Measurements from ENCODE around the gene PIP5K1A.
"Not testable (repeated sequence)": the region's sequence is repeated elsewhere in the genome, so short reads cannot be mapped to it uniquely, and the experiment has no call there.

PIP5K1A gene

DNA sequence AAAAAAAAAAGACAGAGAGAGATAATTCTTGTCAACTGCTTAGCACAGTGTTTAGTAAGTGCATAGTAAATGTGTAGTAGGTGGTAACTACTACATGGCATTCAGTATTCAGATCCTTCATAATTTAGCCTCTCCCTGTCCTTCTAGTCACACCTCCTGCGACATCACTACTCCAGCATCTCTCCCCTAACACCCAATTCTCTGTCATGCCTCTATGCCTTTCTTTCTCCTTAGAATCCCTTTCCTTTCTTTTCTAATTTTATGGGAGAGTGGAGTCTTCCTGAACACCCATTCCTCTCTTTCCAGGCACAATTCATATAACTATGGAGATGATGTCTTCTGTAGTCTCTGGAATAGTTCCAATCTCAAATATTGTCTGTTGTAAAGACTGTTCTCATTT lies 4.5 kb upstream of the PIP5K1A start:
- peak; percentile 3 for DNase-seq

DNA sequence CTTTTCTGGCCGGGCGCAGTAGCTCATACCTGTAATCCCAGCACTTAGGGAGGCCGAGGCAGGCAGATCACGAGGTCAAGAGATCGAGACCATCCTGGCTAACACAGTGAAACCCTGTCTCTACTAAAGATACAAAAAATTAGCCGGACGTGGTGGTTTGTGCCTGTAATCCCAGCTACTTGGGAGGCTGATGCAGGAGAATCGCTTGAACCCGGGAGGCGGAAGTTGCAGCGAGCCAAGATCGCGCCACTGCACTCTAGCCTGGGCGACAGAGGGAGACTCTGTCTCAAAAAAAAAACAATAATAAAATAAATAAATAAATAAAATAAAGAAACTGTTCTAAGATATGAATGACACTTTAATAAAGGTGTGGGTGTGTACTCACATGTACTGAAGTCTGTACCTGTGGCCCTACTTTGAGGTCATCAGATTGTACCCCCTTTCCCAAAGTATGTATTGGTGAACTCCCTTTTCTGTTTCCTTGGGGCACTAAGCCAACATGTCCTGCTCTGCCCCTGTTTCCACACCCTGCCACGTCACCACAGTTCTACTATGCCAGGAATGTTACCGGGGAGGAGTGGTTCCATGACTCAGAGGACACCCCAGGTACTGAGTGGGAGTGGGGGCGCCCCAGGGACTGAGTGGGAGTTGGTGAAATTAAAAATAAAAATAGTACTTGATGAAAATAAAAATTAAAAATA lies 3.3 kb upstream of the PIP5K1A start:
- peak; percentile 98 for DNase-seq

DNA sequence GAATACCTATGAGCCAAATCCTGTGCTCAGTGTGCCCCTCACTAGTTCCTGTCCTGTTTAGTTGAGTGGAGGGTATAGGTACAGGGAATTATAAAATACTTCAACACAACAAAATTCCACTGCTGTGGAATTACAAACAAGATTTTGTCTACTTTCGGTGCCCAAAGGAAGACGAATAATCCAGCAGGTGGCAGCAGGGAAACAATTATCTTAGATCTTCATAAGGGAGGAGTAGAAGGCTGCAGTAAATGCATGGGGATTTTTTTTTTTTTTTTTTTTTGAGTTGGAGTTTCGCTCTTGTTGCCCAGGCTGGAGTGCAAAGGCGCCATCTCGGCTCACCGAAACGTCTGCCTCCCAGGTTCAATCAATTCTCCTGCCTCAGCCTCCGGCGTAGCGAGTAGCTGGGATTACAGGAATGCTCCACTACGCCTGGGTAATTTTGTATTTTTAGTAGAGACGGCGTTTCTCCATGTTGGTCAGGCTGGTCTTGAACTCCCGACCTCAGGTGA lies 2.0 kb upstream of the PIP5K1A start:
- peak; percentile 82 for DNase-seq

DNA sequence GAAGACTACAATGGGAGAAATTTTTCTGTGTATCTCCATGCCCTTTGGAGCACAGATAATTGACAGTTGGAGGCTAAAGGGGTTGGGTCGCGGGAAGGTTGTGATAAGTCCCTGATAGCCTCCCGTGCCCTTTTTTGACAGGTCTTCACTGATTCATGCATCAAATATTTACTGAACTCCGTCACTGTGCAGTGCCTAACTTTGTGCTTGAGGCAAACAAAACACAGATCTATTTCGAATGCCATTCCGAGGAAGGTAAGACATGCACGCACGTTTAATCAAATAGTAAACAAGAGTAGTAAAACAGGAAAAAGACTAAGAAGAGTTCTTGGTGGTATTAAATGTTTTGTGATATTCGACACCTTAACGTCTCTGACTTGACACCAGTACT lies 494 bp upstream of the PIP5K1A start:
- DNase-seq = no peak

DNA sequence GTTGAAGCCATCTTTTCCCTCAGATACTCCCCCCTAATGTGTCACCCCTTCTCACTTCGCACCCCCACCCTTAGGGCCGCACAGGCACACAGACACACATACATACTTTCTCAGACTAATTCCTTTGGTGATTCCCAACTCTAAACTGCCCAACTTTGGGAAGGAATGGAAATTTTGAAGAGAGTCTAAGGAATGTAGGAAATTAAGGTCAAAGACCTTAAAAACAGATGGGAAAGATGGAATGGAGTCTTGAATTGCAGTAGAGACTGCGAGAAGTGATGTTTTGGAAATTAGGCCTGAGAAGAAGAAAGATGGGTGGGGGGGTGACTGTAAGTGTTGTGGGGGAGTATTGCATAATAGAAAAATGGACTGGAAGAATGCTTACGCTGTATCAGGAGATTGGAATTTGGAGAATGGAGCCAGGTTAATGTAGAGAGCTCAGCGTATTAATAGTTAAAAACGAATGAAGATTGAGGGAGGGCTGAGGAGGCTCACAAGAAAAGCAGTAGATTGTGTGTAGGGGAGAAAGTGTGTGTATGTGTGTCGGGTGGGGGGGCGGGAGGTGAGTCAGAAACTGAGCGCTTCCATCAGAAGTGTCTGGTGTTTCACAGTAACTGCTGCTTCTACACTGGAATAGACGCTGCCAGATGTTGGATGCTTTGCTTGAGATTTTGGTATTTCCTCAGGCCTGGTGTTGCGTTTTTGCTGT lies 1.7 kb downstream of the PIP5K1A start:
- peak; percentile 88 for DNase-seq

DNA sequence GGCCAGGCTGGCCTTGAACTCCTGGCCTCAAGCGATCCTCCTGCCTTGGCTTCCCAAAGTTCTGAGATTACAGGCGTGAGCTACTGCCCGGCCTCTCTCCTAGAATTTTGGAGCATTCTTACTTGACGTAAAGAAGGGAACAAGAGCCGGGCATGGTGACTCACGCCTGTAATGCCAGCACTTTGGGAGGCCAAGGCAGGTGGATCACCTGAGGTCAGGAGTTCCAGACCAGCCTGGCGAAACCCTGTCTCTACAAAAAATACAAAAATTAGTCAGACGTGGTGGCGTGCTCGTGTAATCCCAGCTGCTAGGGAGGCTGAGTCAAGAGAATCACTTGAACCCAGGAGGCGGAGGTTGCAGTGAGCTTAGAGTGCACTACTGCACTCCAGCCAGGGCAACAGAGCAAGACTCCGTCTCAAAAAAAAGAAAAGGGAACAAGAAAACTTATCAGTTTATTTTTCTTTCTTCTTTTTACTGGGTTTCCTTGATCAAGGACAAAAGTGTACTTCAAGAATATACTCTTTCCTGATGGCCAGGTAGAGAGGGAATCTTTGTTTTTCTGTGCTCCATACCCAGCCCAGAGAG lies 7.1 kb downstream of the PIP5K1A start:
- not testable (repeated sequence) for DNase-seq

DNA sequence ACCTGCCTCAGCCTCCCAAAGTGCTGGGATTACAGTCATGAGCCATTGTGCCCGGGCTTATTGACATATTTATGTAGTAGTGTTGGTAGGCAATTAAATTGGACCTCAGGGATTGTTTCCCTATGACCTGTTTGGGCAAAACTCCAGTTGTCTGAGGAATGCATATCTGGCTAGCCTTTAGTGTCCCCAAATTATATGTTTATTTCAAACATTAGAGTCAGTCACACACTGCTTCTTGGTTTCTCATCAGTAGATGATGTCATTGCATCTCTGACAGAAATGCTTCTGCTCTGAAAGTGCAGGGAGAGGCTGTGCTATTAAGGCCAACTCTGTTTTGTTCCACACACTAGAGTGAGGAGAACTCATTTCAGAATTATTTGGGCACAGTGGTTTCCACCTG lies 12.5 kb downstream of the PIP5K1A start:
- DNase-seq = peak; percentile 21

DNA sequence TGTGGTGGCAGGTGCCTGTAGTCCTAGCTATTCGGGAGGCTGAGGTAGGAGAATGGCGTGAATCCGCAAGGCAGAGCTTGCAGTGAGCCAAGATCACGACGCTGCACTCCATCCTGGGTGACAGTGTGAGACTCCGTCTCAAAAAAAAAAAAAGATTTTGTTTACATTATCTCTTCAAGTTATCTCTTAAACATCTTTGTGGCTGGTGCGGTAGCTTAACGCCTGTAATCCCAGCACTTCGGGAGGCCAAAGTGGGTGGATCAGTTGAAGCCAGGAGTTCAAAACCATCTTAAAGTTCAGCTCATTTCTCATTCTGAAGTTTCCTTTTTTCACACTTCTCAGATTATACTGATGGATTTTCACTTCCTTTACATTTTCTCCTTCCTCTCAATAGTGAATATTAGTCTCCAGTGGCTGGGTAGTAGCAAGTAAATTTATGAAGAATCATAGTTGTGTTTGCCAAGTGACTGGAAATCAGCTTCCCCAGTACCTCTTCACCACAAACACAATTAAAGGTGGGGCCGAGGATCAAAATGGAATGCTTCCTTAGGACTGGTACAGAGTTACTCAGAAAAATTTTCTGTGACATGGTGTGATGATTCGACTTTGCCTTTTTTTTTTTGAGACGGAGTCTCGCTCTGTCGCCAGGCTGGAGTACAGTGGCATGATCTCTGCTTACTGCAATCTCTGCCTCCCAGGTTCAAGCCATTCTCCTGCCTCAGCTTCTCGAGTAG lies 13.8 kb downstream of the PIP5K1A start:
- DNase-seq = no peak

DNA sequence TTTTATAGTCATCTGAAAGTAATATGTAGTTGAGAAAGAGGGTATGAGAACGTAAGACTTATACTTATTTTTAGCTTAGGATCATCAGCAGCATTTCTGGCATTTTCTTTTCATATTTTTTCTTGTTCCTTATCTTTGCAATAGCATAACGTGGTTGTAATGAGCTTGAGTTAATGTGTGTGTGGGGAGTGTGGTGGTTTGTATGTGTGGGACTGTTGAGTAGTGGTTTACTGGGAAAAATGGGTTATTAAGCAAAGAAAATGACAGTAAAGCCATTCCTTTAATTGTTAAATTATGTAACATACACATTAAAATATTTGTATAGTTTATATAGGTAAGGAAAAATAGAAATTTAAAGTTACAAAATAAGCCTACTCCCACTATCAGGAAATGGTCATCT lies 15.2 kb downstream of the PIP5K1A start:
- no peak for DNase-seq

DNA sequence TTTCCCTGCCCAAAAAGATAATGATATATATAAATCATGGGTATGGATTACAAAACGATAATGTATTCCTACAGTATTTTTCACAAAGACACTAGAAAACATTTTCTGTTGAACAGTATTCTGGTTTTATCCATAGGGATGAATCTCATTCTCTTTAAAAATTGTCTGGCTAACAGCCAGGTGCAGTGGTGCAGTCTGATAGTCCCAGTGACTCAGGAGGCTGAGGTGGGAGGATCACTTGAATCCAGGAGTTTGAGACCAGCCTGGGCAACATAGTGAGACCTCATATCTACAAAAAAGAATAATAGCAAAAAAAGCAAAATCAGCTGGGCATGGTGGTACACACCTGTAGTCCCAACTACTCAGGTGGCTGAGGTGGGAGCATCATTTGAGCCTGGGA lies 23.3 kb downstream of the PIP5K1A start:
- DNase-seq = no peak

DNA sequence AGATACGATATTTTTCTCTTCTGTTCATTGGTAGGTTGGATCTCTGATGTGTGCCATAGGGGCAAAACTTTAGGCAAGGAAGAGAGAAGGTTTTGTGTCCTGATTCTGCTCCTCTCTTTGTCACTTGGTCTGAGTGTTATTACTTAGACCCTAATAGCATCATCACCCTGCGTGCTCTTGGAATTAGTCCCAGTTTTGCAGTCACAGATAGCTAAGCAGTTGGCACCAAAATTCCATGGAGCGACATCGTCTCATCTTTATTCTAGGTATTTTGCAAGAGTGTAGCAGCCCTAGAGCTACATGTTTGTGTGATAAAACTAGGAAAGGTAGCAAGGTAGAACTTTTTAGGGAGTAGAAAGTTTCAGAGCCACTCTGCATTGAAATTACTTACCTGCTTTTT lies 23.8 kb downstream of the PIP5K1A start:
- no peak for DNase-seq

DNA sequence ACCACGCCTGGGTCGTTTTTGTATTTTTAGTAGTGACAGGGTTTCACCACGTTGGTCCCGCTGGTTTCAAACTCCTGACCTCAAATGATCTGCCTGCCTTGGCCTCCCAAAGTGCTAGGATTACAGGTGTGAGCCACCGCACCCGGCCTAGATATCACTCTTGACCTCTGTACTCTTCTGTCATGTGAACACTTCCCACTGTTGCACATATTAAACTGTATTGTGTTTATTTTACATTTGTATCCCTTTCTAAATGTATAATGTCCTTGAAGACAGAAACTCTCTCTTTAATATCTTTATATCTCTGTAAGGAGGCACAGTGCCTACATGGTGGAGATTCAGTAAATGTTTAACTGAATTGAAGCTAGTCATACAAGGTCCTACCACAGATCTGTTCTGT lies 36.9 kb downstream of the PIP5K1A start:
- DNase-seq = no peak

DNA sequence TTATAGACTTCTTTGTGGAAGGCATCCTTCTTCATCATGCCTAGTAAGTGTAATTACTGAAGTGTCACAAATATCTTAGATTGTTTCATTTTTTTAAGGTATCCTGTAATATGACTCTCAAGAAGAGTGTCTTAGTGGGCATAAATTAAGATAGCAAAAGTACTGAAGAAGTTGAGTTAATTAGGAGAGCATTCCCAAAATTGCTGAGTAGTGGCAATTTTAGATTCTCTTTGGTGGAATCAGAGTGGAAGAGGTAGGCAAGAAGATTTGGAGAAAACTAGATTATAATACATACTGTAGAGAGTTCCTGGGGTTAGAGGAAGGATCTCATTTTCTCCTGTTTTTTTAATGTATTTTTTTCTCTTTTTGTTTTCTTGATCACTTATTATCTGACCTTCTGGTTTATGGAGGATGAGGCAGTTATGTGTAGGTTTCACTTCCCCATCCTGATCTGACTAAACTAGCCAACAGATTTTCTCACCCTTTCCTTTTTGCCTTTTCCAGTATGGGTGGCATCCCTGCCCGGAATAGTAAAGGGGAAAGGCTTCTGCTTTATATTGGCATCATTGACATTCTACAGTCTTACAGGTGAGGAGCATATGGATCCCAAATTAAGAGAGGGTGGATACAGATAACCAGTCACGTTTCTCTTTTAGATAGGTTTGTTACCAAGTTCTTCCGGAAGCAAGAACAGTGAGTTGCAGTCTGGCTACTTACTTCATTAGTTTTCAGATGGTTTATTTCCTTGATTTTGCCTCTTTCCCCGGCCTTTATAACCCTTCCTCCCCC lies 39.5 kb downstream of the PIP5K1A start:
- DNase-seq = no peak

DNA sequence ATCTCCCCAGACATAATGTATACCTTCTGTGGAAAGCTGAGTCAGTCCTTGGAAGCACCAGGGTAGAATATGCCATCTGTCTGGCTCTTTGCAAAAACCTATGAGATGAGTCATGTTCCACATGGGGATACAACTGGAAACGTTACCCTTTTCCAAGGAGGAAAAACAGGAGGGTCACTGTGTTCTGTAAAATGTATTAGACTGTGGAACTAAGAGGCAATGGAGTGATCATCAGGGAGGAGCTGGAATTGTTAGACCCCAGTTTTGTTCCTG lies 40.1 kb downstream of the PIP5K1A start:
- DNase-seq = peak; percentile 89

DNA sequence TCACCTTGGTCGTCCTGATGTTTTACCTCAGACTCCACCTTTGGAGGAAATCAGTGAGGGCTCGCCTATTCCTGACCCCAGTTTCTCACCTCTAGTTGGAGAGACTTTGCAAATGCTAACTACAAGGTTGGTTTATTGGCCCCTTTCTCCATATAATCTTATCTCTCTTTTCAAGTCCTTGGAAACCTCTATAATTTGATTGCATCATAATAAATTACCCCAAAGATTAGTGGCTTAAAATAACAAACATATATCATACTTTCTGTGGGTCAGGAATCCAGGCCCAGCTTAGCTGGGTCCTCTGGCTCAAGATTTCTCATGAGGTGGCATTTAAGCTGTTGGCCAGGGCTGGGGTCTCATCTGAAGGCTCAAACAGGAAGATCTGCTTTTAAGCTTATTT lies 44.1 kb downstream of the PIP5K1A start:
- no peak for DNase-seq

DNA sequence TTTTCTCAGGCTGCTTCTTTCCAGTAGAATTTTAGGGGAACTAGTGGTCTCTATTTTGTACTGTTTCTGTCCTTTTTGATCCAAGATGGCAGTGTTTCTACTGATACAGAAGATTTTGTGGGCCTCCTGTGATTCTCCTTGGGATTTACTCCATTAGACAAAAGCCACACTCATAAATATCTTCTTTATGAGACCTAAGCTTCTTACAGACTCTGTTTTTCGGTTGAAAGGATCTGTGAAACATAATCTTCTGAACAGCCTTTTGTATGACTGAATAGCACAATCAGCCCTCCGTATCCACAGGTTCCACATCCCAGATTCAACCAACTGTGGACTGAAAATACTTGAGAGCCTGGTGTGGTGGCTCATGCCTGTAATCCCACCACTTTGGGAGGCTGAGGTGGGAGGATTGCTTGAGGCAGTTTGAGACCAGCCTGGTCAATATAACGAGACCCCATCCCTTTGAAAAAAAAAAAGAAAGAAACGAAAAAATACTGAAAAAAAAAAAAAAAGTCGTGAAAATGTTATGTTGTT lies 45.4 kb downstream of the PIP5K1A start:
- DNase-seq = no peak

DNA sequence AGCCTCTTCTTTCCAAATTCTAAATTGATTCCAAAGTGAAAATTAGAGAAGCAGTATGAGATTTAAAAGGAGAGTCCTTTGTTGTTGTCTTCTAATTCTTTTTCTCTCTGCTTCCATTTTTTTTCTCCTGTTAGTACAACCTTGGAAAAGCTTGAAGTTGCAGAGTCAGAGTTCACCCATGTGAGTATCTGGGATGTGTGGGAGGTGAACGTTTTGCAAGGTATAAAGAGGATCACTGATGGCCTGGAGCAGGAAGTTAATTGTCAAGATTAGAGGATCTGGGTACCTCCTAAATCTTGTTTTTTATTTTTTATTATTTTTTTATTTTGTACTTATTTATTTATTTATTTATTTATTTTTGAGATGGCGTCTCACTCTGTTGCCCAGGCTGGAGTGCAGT lies 48.4 kb downstream of the PIP5K1A start:
- no peak for DNase-seq

DNA sequence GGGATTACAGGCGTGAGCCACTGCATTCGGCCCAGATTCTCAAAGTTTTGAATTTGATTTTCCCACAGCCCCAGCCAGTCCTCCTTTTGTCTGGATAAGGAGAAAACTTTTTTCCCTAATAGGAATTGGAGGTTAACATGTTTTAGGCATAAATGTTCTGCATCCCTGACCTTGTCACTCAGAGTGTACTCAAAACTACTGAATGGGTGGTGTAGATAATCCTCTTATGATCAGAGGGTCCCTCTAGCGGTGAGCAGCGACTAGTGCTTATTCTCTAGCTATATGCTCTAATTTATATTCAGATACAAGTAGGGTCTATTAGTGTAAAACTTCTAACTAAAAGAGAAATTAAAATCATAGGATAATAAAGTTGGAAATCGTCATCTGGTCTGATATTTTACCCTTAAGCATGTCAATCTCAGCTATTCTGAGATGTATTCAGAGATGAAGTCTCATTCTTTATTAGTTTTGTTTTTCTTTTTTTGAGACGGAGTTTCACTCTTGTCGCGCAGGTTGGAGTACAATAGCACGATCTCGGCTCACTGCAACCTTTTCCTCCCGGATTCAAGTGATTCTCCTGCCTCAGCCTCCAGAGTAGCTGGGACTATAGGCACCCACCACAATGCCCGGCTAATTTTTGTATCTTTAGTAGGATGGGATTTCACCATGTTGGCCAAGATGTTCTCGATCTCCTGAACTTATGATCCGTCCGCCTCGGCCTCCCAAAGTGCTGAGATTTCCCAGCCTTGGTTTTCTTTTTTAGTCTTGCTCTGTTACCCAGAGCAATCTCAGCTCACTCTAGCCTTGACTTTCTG lies 53.5 kb downstream of the PIP5K1A start:
- peak; percentile 84 for DNase-seq

DNA sequence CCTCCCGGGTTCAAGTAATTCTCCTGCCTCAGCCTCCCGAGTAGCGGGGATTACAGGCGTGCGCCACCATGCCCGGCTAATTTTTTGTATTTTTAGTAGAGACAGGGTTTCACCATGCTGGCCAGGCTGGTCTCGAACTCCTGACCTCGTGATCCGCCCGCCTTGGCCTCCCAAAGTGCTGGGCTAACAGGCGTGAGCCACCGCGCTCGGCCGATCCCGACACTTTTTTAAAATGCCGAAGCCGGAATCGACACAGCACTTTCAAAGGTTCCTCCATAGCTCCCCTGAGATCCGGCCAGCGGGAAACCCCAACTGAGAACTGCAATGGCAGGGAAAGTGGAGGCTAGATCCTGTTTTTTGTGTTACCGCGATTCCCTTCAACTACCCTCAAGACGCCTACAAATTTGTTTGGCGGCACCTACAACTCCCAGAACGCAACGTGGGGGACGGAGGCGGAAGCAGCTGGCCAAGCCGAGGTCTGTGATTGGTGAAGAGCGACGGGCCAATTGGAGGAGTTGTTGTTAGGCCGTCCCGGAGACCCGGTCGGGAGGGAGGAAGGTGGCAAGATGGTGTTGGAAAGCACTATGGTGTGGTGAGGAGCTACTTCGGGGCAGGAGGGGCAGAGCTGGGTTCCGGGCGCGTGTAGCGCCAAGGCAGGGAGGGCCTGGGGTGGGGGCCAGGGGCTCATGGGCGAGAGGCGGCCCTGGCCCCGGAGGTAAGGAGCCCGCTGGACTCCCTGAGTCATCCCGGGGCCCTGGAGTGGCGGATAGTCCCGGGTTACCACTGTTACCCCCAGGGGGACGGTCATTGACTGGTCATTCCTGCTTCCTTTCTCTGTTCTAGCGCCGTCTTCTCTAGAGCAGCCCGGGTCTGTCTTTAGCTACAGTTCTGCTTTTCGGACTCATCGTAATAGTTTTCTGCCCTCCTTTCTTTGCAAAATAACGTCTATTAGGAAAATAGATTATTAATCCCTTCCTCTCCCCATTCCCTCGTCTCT lies 56.2 kb downstream of the PIP5K1A start, which contains the start of gene PSMD4:
TSS of gene PSMD4 (plus strand) at position 518 of the 997 bp plus-strand sequence. CDS start at position 567, 49 bp downstream.
- peak; percentile 95 for DNase-seq

DNA sequence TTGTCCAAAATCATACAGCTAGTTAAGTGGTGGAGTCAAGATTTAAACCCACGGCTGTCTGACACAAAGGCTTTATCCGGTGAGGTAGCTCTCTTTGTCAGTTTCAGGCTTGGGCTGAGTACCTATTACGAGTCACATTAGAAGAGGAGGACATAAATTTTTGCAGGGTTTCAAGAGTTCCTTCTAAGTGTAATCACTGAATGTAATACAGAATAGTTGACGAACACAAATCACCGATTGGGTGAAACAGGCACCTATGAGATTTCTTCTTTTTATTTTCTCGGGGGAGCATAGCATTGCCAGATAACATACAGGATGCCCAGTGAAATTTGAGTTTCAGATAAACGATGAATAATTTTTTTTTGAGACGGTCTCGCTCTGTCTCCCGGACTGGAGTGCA lies 57.0 kb downstream of the PIP5K1A start:
- DNase-seq = no peak

Data from HCEC 1CT (cell line).